ENCODE measurements around the gene N4BP2L2.

N4BP2L2 gene

GRCh38 chr13:32537580-32538142 is 934 bp downstream of the N4BP2L2 start:
- peak overlapping the region; percentile 81 for H3K9ac ChIP-seq (ENCODE audit: low read depth, low read length)
- ATAC-seq (ENCODE audit: insufficient read depth, low read depth): peak; percentile 11
- H3K9me3 ChIP-seq (ENCODE audit: insufficient read depth, low read length, severe bottlenecking): no peaks in the 10 kb centered on the region
- peaks cover 60% of the 10 kb centered on the region for H3K79me2 ChIP-seq (ENCODE audit: insufficient read depth, low read length)
- peak overlapping the region; percentile 82 for H3K4me2 ChIP-seq (ENCODE audit: insufficient read depth, low read length)
- no peaks in the 10 kb centered on the region for H3K27me3 ChIP-seq (ENCODE audit: insufficient read depth, low read length, poor library complexity)
- peaks cover 12% of the 10 kb centered on the region; the same call in 1 of the 2 replicates for H4K20me1 ChIP-seq (ENCODE audit: insufficient read depth, low read length)
- peak overlapping the region; percentile 96 for H2AFZ ChIP-seq (ENCODE audit: low read depth, low read length)
- H3K36me3 ChIP-seq (ENCODE audit: insufficient read depth, low read length): peaks cover 28% of the 10 kb centered on the region
- peak overlapping the region; percentile 79 to 89 for H3K4me3 ChIP-seq (ENCODE audit: low read depth in 1 of 2, low read length in 2 of 2)
- H3K4me1 ChIP-seq (ENCODE audit: insufficient read depth, low read length): peaks cover 61% of the 10 kb centered on the region
- TF ChIP-seq CTCF (IDR thresholded peaks at IDR 0.05; ENCODE audit: borderline replicate concordance, extremely low read depth, low read length, poor library complexity, severe bottlenecking) (no peak), EZH2 (IDR thresholded peaks at IDR 0.05; ENCODE audit: borderline replicate concordance, low read depth, low read length, severe bottlenecking) (no peak)
- H3K27ac ChIP-seq (ENCODE audit: low read length): peak overlapping the region; percentile 97
- DNase-seq: peak; percentile 71

GRCh38 chr13:32535748-32536147 is 2.8 kb downstream of the N4BP2L2 start:
- Histone ChIP-seq H3K27me3 (ENCODE audit: insufficient read depth, low read length, poor library complexity) (no peaks in the 10 kb centered on the region), H3K79me2 (ENCODE audit: insufficient read depth, low read length) (peaks cover 77% of the 10 kb centered on the region), H3K9ac (ENCODE audit: low read depth, low read length) (no peak overlapping the region), H4K20me1 (ENCODE audit: insufficient read depth, low read length) (peaks cover 25% of the 10 kb centered on the region), H3K27ac (ENCODE audit: low read length) (no peak overlapping the region), H2AFZ (ENCODE audit: low read depth, low read length) (no peak overlapping the region), H3K4me3 (ENCODE audit: low read depth in 1 of 2, low read length in 2 of 2) (peak overlapping the region in 1 of 2 experiments; percentile 89; a peak in 2 of 4 replicates), H3K9me3 (ENCODE audit: insufficient read depth, low read length, severe bottlenecking) (no peaks in the 10 kb centered on the region), H3K4me2 (ENCODE audit: insufficient read depth, low read length) (peak overlapping the region; percentile 82), H3K4me1 (ENCODE audit: insufficient read depth, low read length) (peaks cover 78% of the 10 kb centered on the region), H3K36me3 (ENCODE audit: insufficient read depth, low read length) (peaks cover 32% of the 10 kb centered on the region)
- TF ChIP-seq CTCF (IDR thresholded peaks at IDR 0.05; ENCODE audit: borderline replicate concordance, extremely low read depth, low read length, poor library complexity, severe bottlenecking): no peak
- TF ChIP-seq EZH2 (IDR thresholded peaks at IDR 0.05; ENCODE audit: borderline replicate concordance, low read depth, low read length, severe bottlenecking): no peak
- DNase-seq: no peak
- no peak for ATAC-seq (ENCODE audit: insufficient read depth, low read depth)

GRCh38 chr13:32535115-32535514 is 3.5 kb downstream of the N4BP2L2 start:
- H2AFZ ChIP-seq (ENCODE audit: low read depth, low read length): no peak overlapping the region
- ATAC-seq (ENCODE audit: insufficient read depth, low read depth) (no peak), DNase-seq (no peak)
- TF ChIP-seq EZH2 (IDR thresholded peaks at IDR 0.05; ENCODE audit: borderline replicate concordance, low read depth, low read length, severe bottlenecking) (no peak), CTCF (IDR thresholded peaks at IDR 0.05; ENCODE audit: borderline replicate concordance, extremely low read depth, low read length, poor library complexity, severe bottlenecking) (no peak)
- H3K9ac ChIP-seq (ENCODE audit: low read depth, low read length): no peak overlapping the region
- H3K9me3 ChIP-seq (ENCODE audit: insufficient read depth, low read length, severe bottlenecking): no peaks in the 10 kb centered on the region
- H3K27ac ChIP-seq (ENCODE audit: low read length): no peak overlapping the region
- peaks cover 84% of the 10 kb centered on the region for H3K79me2 ChIP-seq (ENCODE audit: insufficient read depth, low read length)
- H3K27me3 ChIP-seq (ENCODE audit: insufficient read depth, low read length, poor library complexity): no peaks in the 10 kb centered on the region
- peaks cover 80% of the 10 kb centered on the region for H3K4me1 ChIP-seq (ENCODE audit: insufficient read depth, low read length)
- peaks cover 28% of the 10 kb centered on the region for H4K20me1 ChIP-seq (ENCODE audit: insufficient read depth, low read length)
- H3K4me3 ChIP-seq (ENCODE audit: low read depth in 1 of 2, low read length in 2 of 2): peak overlapping the region in 1 of 2 experiments; percentile 89; a peak in 1 of 4 replicates
- peaks cover 32% of the 10 kb centered on the region for H3K36me3 ChIP-seq (ENCODE audit: insufficient read depth, low read length)
- peak overlapping the region; percentile 82 for H3K4me2 ChIP-seq (ENCODE audit: insufficient read depth, low read length)
